Body of pancreas (tissue), 4 donors: ENCODE measurements around the gene KCNMB2.

Source experiments
- CTCF ChIP-seq, 7 experiments: fragments of 450-650 bp in 4 of 7; fragments of 200-600 bp in 3 of 7; sonication (generic) in 3 of 7; IDR thresholded peaks; one replicate each; pipeline ENCODE4 v1.5.1; 2016 to 2019; ENCODE audit warnings: antibody characterized with exemption in 7 of 7
- POLR2A ChIP-seq, 3 donors: fragments of 450-650 bp; IDR thresholded peaks; one replicate each; pipeline ENCODE4 v1.6.1; 2016; ENCODE audit warnings: antibody characterized with exemption in 3 of 3, mild to moderate bottlenecking in 2 of 3

GRCh38 chr3:178844916-178845315 lies 308.7 kb downstream of the KCNMB2 start:
- no peak for TF ChIP-seq CTCF (IDR thresholded peaks at IDR 0.05)
- TF ChIP-seq POLR2A (IDR thresholded peaks at IDR 0.05) = no peak
